DND-41 (cell line): ENCODE measurements around the gene ARHGEF16.

Experiments
- ATAC-seq: fragments of 200-7000 bp; cut with Tn5 transposase; 3 replicates; pipeline ENCODE4 v1.9.1; 2021; ENCODE audit warnings: low read depth; ENCODE audit not compliant: insufficient read depth
- DNase-seq: peaks from one replicate; pipeline ENCODE4 v3.0.0-alpha.2; 2020
- H2AFZ ChIP-seq: 2 replicates; pipeline ENCODE4 v1.6.0; 2012; ENCODE audit warnings: low read depth, low read length
- H3K27ac ChIP-seq: 2 replicates; pipeline ENCODE4 v1.5.1; 2012; ENCODE audit warnings: low read length, inconsistent platforms
- H3K27me3 ChIP-seq: fragments of 200-600 bp; sonication (generic); 2 replicates; pipeline ENCODE4 v1.6.0; 2012; ENCODE audit warnings: low read length, mild to moderate bottlenecking, inconsistent platforms; ENCODE audit not compliant: insufficient read depth, poor library complexity
- H3K36me3 ChIP-seq: 2 replicates; pipeline ENCODE4 v1.5.1; 2012; ENCODE audit warnings: low read length, inconsistent platforms; ENCODE audit not compliant: insufficient read depth
- H3K4me1 ChIP-seq: 2 replicates; pipeline ENCODE4 v1.5.1; 2012; ENCODE audit warnings: mild to moderate bottlenecking, low read length; ENCODE audit not compliant: insufficient read depth
- H3K4me2 ChIP-seq: 2 replicates; pipeline ENCODE4 v1.6.0; 2012; ENCODE audit warnings: mild to moderate bottlenecking, moderate library complexity, low read length, inconsistent platforms; ENCODE audit not compliant: insufficient read depth
- H3K4me3 ChIP-seq, 2 experiments: fragments of 200-600 bp in 1 of 2; shearing (Covaris generic) in 1 of 2; 2 replicates each; pipeline ENCODE4 v1.5.1; 2012 to 2016; ENCODE audit warnings: inconsistent platforms in 2 of 2, low read length in 2 of 2, mild to moderate bottlenecking in 2 of 2, low read depth in 1 of 2, moderate library complexity in 1 of 2
- H3K79me2 ChIP-seq: 2 replicates; pipeline ENCODE4 v1.6.0; 2012; ENCODE audit warnings: low read length, inconsistent platforms; ENCODE audit not compliant: insufficient read depth
- H3K9ac ChIP-seq: 2 replicates; pipeline ENCODE4 v1.6.0; 2012; ENCODE audit warnings: low read depth, mild to moderate bottlenecking, inconsistent platforms, low read length, moderate library complexity
- H3K9me3 ChIP-seq: 2 replicates; pipeline ENCODE4 v1.5.1; 2012; ENCODE audit warnings: low read length, moderate library complexity, mild to moderate bottlenecking, inconsistent platforms; ENCODE audit not compliant: insufficient read depth, severe bottlenecking
- H4K20me1 ChIP-seq: 2 replicates; pipeline ENCODE4 v1.6.0; 2012; ENCODE audit warnings: low read length; ENCODE audit not compliant: insufficient read depth
- EZH2 ChIP-seq: IDR thresholded peaks from 3 replicates; pipeline ENCODE4 v1.6.1; 2012; ENCODE audit warnings: borderline replicate concordance, low read depth, mild to moderate bottlenecking, moderate library complexity, low read length, inconsistent platforms; ENCODE audit not compliant: severe bottlenecking
- TF ChIP-seq, protein P1 (sequence below): IDR thresholded peaks from 2 replicates; pipeline ENCODE4 v1.5.1; 2012; ENCODE audit warnings: borderline replicate concordance, low read length, moderate library complexity, mild to moderate bottlenecking; ENCODE audit not compliant: poor library complexity, severe bottlenecking; ENCODE audit errors: extremely low read depth

The ARHGEF16 gene

DNA sequence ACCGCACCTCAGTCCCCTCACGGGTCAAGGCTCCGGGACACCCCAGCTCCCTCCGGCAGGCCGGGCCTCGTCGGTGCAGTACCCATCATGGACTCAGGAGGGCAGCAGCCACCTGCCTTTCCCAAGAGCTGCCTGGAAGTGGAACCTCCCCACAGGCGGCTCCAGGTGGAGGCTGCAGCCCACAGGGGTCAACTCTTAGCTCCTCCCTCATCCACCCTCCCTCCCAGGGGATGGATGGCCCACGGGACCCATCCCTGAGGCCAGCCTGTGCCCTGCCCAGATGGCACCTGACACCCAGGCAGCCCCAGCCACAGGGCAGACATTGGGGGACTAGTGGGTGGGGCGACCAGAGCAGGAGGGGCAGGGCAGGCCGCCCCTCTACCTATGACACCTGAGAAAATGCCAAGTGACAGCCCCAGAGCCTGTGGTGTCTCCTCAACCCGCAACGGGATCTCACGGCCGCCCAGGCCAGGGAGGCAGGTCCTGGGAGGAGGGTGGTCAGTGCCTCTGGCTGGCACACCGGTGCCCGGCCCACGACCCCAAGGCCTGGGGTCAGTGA lies 1.2 kb upstream of the ARHGEF16 start:
- peaks cover 7% of the 10 kb centered on the region for H3K27me3 ChIP-seq
- H3K27ac ChIP-seq = no peak overlapping the region
- no peaks in the 10 kb centered on the region for H3K9me3 ChIP-seq
- H3K9ac ChIP-seq = no peak overlapping the region
- H4K20me1 ChIP-seq = peaks cover 25% of the 10 kb centered on the region
- DNase-seq = peak; percentile 62
- no peaks in the 10 kb centered on the region for H3K36me3 ChIP-seq
- no peak overlapping the region for H2AFZ ChIP-seq
- H3K79me2 ChIP-seq = no peaks in the 10 kb centered on the region
- H3K4me1 ChIP-seq = no peaks in the 10 kb centered on the region; the same call in 1 of the 2 replicates
- TF ChIP-seq EZH2 = no peak
- TF ChIP-seq, protein P1, sequence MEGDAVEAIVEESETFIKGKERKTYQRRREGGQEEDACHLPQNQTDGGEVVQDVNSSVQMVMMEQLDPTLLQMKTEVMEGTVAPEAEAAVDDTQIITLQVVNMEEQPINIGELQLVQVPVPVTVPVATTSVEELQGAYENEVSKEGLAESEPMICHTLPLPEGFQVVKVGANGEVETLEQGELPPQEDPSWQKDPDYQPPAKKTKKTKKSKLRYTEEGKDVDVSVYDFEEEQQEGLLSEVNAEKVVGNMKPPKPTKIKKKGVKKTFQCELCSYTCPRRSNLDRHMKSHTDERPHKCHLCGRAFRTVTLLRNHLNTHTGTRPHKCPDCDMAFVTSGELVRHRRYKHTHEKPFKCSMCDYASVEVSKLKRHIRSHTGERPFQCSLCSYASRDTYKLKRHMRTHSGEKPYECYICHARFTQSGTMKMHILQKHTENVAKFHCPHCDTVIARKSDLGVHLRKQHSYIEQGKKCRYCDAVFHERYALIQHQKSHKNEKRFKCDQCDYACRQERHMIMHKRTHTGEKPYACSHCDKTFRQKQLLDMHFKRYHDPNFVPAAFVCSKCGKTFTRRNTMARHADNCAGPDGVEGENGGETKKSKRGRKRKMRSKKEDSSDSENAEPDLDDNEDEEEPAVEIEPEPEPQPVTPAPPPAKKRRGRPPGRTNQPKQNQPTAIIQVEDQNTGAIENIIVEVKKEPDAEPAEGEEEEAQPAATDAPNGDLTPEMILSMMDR = peak; percentile 85
- H3K4me3 ChIP-seq = no peak overlapping the region
- no peak overlapping the region for H3K4me2 ChIP-seq
- ATAC-seq = peak; percentile 79; the same call in 2 of the 3 replicates

DNA sequence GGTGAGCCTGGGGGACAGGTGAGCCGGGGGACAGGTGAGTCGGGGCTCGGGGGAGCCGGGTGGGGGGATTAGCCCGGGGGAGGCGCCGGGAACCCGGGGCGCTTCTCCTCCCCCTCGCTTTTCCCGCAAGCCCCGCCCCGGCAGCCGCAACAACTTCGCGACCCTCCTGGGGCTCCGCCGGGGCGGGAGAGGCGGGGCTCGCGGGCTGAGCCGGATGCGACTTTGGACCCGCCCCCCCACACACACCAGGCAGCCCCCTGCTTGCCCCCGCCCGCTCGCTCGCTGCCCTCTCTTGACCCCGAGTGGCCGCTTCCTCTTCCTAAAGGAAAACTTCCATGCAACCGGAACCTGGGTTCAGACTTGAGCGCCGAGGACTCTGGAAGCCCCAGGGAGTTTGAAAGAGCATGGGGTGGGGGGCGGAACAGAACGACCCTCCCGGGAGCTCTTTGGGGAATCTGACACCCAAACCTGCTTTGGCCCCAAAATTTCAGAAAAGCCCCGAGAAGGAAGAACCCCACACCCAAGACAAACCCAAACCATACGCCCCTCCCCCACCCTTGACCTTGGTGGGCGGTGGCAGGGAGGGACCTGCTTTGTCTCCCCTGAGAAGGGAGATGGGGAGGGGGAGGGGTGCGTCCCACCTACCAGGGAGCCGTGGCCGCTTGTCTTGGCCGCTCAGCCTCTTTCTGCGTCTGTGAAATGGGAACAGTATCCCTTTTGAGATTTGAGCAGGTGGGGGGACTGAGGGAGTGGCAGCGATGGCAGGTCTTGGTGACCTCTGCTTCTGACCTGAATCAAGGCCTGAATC lies 550 bp downstream of the ARHGEF16 start:
- H3K27me3 ChIP-seq = peaks cover 7% of the 10 kb centered on the region
- H3K4me3 ChIP-seq = no peak overlapping the region
- no peak overlapping the region for H2AFZ ChIP-seq
- H3K79me2 ChIP-seq = no peaks in the 10 kb centered on the region
- DNase-seq (peak; percentile 63), ATAC-seq (peak; percentile 76)
- peak overlapping the region; percentile 42 for H3K4me2 ChIP-seq
- H4K20me1 ChIP-seq = peaks cover 25% of the 10 kb centered on the region
- H3K27ac ChIP-seq = no peak overlapping the region
- H3K36me3 ChIP-seq = no peaks in the 10 kb centered on the region
- H3K9me3 ChIP-seq = no peaks in the 10 kb centered on the region
- H3K9ac ChIP-seq = no peak overlapping the region
- no peaks in the 10 kb centered on the region; the same call in 1 of the 2 replicates for H3K4me1 ChIP-seq
- TF ChIP-seq, protein P1 = no peak
- no peak for TF ChIP-seq EZH2

DNA sequence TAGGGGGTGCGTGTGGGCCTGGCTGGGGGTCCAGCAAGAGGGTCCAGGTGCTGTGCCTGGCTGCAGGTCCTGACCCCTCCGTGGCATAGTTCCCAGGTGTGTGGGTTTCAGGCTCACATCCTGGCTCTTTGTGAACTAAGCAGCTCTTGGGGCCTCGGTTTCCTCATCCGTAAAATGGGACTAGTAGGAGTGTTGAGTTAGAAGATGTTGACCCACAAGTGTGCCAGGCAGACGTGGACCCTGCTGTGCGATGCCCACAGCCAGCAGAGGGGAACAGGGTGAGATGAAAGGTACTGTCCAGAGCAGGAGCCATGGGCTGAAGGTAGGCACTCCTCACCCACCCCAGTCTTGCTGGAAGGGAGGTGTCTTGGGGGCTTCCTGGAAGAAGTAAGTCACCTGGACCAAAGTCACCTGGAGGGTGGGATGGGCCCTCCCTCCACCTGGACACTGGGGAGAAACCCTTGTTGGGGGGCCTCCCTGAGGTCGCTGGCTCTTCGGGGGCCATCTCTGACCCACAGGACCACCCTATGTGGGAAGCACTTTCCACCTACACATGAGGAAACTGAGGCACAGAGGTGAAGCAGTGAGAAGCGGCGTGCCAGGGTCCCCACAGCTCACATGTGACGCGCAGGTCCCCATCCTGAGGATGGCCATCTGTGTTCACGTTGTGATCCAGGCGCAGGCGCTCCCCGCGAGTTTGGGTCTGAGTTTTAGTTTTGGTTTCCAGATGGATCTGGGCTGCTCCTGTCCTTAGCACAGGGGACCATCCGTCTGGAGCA lies 1.4 kb downstream of the ARHGEF16 start:
- peaks cover 7% of the 10 kb centered on the region for H3K27me3 ChIP-seq

More for the DNA sequence above, 1.4 kb downstream of the ARHGEF16 start:
- no peak overlapping the region for H3K27ac ChIP-seq
- no peak overlapping the region for H3K9ac ChIP-seq
- DNase-seq = no peak
- H3K4me2 ChIP-seq = no peak overlapping the region
- no peaks in the 10 kb centered on the region; the same call in 1 of the 2 replicates for H3K4me1 ChIP-seq
- H4K20me1 ChIP-seq = peaks cover 25% of the 10 kb centered on the region
- no peak overlapping the region for H3K4me3 ChIP-seq
- no peak overlapping the region for H2AFZ ChIP-seq
- no peak for ATAC-seq
- TF ChIP-seq, protein P1 = no peak
- TF ChIP-seq EZH2 = no peak
- no peaks in the 10 kb centered on the region for H3K36me3 ChIP-seq
- H3K9me3 ChIP-seq = no peaks in the 10 kb centered on the region
- H3K79me2 ChIP-seq = no peaks in the 10 kb centered on the region
